CD4-positive, alpha-beta T cell (primary cell): ENCODE measurements around the gene GDF2. TPM values are rescaled to one million over a fixed set of nuclear protein-coding genes. Genes with fewer than 3 reads are reported as not detected.

Experiments used
- ATAC-seq: fragments of 200-7000 bp; cut with Tn5 transposase; one replicate; pipeline ENCODE4 v1.10.0; 2022; ENCODE audit warnings: mild to moderate bottlenecking; ENCODE audit not compliant: poor library complexity
- CTCF ChIA-PET: fragments of 350-600 bp; sonication (Branson Sonifier 250); formaldehyde crosslinking; loops from one replicate; lab custom pipeline; 2021; ENCODE audit warnings: antibody characterized with exemption, inconsistent platforms; lab: Charles Lee
- POLR2A ChIA-PET: fragments of 350-600 bp; sonication (Branson Sonifier 250); formaldehyde crosslinking; loops from one replicate; lab custom pipeline; 2021; ENCODE audit warnings: antibody characterized with exemption, inconsistent platforms; lab: Charles Lee
- DNase-seq, 14 experiments: peaks; one replicate each; pipeline ENCODE4 v3.0.0-alpha.2; 2013 to 2020; ENCODE audit warnings: mixed read lengths in 2 of 14
- H3K27ac ChIP-seq, 2 donors: one replicate each; pipeline versions ENCODE4 v1.5.1 to v1.7.0; 2013; ENCODE audit warnings: low read length in 2 of 2, low read depth in 1 of 2, mild to moderate bottlenecking in 1 of 2
- H3K27me3 ChIP-seq, 2 experiments: 1 replicate in 1 of 2; 2 replicates in 1 of 2; pipeline versions ENCODE4 v1.6.1 to v1.7.0; 2013; ENCODE audit warnings: low read length in 2 of 2, control low read depth in 1 of 2, mild to moderate bottlenecking in 1 of 2, moderate library complexity in 1 of 2; ENCODE audit not compliant: insufficient read depth in 2 of 2, control insufficient read depth in 1 of 2
- H3K36me3 ChIP-seq: one replicate; pipeline ENCODE4 v1.6.1; 2013; ENCODE audit warnings: low read length, control low read depth; ENCODE audit not compliant: insufficient read depth
- H3K4me1 ChIP-seq: one replicate; pipeline ENCODE4 v1.6.1; 2013; ENCODE audit warnings: low read length, control low read depth; ENCODE audit not compliant: insufficient read depth
- H3K4me3 ChIP-seq: one replicate; pipeline ENCODE4 v1.5.1; 2013; ENCODE audit warnings: mild to moderate bottlenecking, low read length, moderate library complexity
- H3K9me3 ChIP-seq, 2 experiments: 1 replicate in 1 of 2; 2 replicates in 1 of 2; pipeline versions ENCODE4 v1.6.1 to v1.7.0; 2013; ENCODE audit warnings: low read length in 2 of 2, mild to moderate bottlenecking in 2 of 2, control low read depth in 1 of 2, moderate library complexity in 1 of 2; ENCODE audit not compliant: control insufficient read depth in 1 of 2, insufficient read depth in 1 of 2
- H3K27ac Mint-ChIP-seq: one replicate; pipeline ENCODE4 v1.8.0; 2020; ENCODE audit warnings: mixed read lengths
- H3K27me3 Mint-ChIP-seq: one replicate; pipeline ENCODE4 v1.8.0; 2021; ENCODE audit warnings: mixed read lengths
- H3K36me3 Mint-ChIP-seq: one replicate; pipeline ENCODE4 v1.8.0; 2021; ENCODE audit warnings: low read depth, mixed read lengths
- H3K4me1 Mint-ChIP-seq: one replicate; pipeline ENCODE4 v1.8.0; 2021; ENCODE audit warnings: low read depth, mixed read lengths
- H3K4me3 Mint-ChIP-seq: one replicate; pipeline ENCODE4 v1.8.0; 2020; ENCODE audit warnings: mild to moderate bottlenecking, mixed read lengths
- H3K9me3 Mint-ChIP-seq: one replicate; pipeline ENCODE4 v1.8.0; 2020; ENCODE audit warnings: mixed read lengths
- CTCF ChIP-seq: fragments of 200-600 bp; IDR thresholded peaks from one replicate; pipeline ENCODE4 v1.8.0; 2022; ENCODE audit warnings: antibody characterized with exemption, mild to moderate bottlenecking
- intact Hi-C, 2 experiments: fragments of 100-400 bp; cut with DNase I in 1 of 2; cut with micrococcal nuclease in 1 of 2; formaldehyde crosslinking; loops; one replicate each; pipeline versions ENCODE4 v1.15.1 to v1.9.0; 2023 to 2025; cut with DNase I, micrococcal nuclease
- total RNA-seq, 174 experiments: library from RNA in 2 of 174; stranded (reverse) in 2 of 174; gene quantifications; one replicate each; pipeline ENCODE4 v1.2.3 and lab custom pipeline; 2021 to 2026

Gene GDF2
- total RNA-seq, 2 experiments from 2014 or later: not detected

DNA sequence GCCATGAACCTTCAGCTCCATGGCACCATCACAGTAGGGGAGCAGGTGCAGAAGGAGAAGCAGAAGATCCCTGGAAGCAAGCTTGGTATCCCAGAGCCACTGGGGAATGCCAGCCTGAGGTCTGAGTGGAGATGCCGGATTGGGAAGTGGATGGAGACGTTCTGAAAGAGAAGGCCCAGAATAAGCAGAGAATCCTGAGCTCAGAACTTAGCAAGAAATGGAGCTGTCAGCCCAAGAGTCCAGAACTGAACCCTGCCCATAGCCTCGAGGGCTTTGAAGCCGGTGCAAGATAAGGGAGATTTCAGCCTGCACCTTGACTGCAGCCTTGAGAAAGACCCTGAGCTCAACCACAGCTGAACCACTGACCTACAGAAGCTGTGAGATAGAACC, 36.1 kb upstream of the GDF2 start:
- ChIA-PET POLR2A (interaction anchor here (1.4 kb wide), 1 partner anchor 25 kb away, joined by 7 read pairs; no protein-coding TSS in a partner anchor), CTCF (interaction anchor here (0.8 kb wide), 1 partner anchor 13 kb away, joined by 5 read pairs; no protein-coding TSS in a partner anchor)
- no peaks in the 10 kb centered on the region for H3K9me3 Mint-ChIP-seq
- ATAC-seq (no peak), DNase-seq (no peak)
- H3K4me1 ChIP-seq: peaks cover 29% of the 10 kb centered on the region
- H3K4me3 Mint-ChIP-seq: no peak overlapping the region
- no peaks in the 10 kb centered on the region for H3K9me3 ChIP-seq
- no peaks in the 10 kb centered on the region for H3K36me3 Mint-ChIP-seq
- TF ChIP-seq CTCF: no peak
- no peaks in the 10 kb centered on the region for H3K36me3 ChIP-seq
- no peaks in the 10 kb centered on the region for H3K27me3 Mint-ChIP-seq
- peak overlapping the region; percentile 78 for H3K27ac Mint-ChIP-seq
- no peak overlapping the region for H3K27ac ChIP-seq
- intact Hi-C loops: no loop called here
- H3K4me3 ChIP-seq: no peak overlapping the region
- H3K4me1 Mint-ChIP-seq: peaks cover 32% of the 10 kb centered on the region
- H3K27me3 ChIP-seq: no peaks in the 10 kb centered on the region

DNA sequence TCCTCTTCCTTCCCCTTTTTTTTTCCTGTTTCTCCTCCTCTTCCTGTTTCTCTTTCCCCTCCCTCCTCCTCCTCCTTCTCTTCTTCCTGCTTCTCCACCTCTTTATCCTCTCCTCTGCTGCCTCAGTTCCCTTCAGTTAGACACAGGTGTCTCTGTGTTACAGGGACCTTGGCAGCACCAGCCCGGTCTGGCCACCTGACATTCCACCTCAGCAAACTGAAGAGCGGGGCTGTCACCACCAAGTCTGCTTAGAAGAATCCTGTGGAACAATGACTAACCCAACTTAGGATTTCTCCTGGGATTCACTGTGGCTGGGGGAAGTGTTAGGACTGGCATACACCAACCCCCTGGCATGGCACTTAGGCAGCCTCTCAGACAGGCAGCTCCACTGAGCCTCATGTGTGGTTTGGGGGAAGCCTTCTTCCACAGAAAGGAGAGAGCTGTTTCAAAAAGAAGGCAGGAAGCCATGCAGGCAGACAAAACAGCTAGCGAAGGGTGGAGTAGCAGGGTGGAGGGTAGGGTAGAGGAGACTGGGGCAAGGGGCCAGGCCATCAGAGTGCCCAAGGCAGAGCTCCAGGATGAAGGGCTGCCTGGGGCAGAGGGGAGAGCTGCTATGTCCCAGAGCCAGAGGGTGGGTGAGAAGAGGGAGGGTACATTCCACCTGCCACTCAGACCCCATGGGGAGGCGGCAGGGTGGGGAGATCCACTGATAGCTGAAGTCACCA, 35.5 kb upstream of the GDF2 start:
- peak overlapping the region; percentile 70 for H3K4me3 Mint-ChIP-seq
- peaks cover 29% of the 10 kb centered on the region for H3K4me1 ChIP-seq
- POLR2A ChIA-PET: interaction anchor here (0.7 to 1.4 kb wide), 2 partner anchors 9 to 26 kb away, joined by 4 to 7 read pairs; no protein-coding TSS in a partner anchor
- CTCF ChIA-PET: interaction anchor here (0.8 kb wide), 1 partner anchor 14 kb away, joined by 5 read pairs; no protein-coding TSS in a partner anchor
- no peaks in the 10 kb centered on the region for H3K36me3 ChIP-seq
- H3K27ac ChIP-seq: no peak overlapping the region
- no peaks in the 10 kb centered on the region for H3K27me3 Mint-ChIP-seq
- no peaks in the 10 kb centered on the region for H3K9me3 Mint-ChIP-seq
- H3K27me3 ChIP-seq: no peaks in the 10 kb centered on the region
- peak in 1 of 14 experiments; percentile 50 for DNase-seq
- no peak overlapping the region for H3K4me3 ChIP-seq
- no peaks in the 10 kb centered on the region for H3K36me3 Mint-ChIP-seq
- TF ChIP-seq CTCF: no peak
- ATAC-seq: peak; percentile 56
- H3K27ac Mint-ChIP-seq: peak overlapping the region; percentile 78
- intact Hi-C loops: no loop called here
- no peaks in the 10 kb centered on the region for H3K9me3 ChIP-seq
- H3K4me1 Mint-ChIP-seq: peaks cover 32% of the 10 kb centered on the region

DNA sequence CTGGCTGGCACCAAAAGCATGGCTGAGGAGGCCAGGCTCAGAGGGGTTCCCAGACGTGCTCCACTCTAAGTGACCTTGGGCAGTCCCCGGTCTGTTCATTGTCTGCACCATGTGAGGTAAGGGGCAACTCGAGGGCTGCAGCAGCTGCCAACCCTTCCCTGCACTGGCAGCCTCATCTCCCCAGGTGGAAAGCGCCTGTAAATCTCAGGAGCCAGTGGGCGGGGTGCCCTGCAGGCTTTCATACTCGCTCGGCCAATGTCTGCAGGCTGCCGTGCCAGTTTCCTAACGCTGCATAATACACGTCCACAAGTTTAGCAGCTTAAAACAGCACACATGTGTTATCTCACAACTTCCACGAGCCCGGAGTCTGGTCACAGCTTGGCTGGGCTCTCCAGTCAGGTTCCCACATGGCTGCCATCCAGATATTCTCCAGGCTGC, 34.9 kb upstream of the GDF2 start:
- H3K9me3 Mint-ChIP-seq: no peaks in the 10 kb centered on the region
- intact Hi-C loops: no loop called here
- ATAC-seq (no peak), DNase-seq (no peak)
- no peaks in the 10 kb centered on the region for H3K27me3 Mint-ChIP-seq
- H3K4me1 ChIP-seq: peaks cover 29% of the 10 kb centered on the region
- peaks cover 32% of the 10 kb centered on the region for H3K4me1 Mint-ChIP-seq
- no peak overlapping the region for H3K4me3 Mint-ChIP-seq
- no peaks in the 10 kb centered on the region for H3K27me3 ChIP-seq
- no peak overlapping the region for H3K27ac ChIP-seq
- H3K36me3 Mint-ChIP-seq: no peaks in the 10 kb centered on the region
- no peak for TF ChIP-seq CTCF
- ChIA-PET POLR2A (interaction anchor here (0.7 to 1.4 kb wide), 2 partner anchors 10 to 27 kb away, joined by 4 to 7 read pairs; no protein-coding TSS in a partner anchor), CTCF (no interaction called here)
- no peaks in the 10 kb centered on the region for H3K36me3 ChIP-seq
- H3K9me3 ChIP-seq: no peaks in the 10 kb centered on the region
- H3K27ac Mint-ChIP-seq: peak overlapping the region; percentile 78
- H3K4me3 ChIP-seq: no peak overlapping the region
